Liver (tissue), 9 donors: Measurements from ENCODE around the gene ZNF414. TPM values are rescaled to one million over a fixed set of nuclear protein-coding genes. Genes with fewer than 3 reads are reported as not detected.

ENCODE experiments used
- DNase-seq: peaks from one replicate; pipeline ENCODE4 v3.0.0-alpha.2; 2017; ENCODE audit warnings: low spot score
- H3K27ac ChIP-seq, 2 donors: one replicate each; pipeline ENCODE4 v1.7.0; 2013; ENCODE audit warnings: inconsistent platforms in 2 of 2, low read length in 2 of 2, control low read depth in 1 of 2, low read depth in 1 of 2, mild to moderate bottlenecking in 1 of 2
- H3K27me3 ChIP-seq, 4 donors: one replicate each; pipeline versions ENCODE4 v1.6.1 to v1.7.0; 2013; ENCODE audit warnings: low read length in 3 of 4, inconsistent platforms in 1 of 4, mild to moderate bottlenecking in 1 of 4, moderate library complexity in 1 of 4; ENCODE audit not compliant: control insufficient read depth in 4 of 4, insufficient read depth in 4 of 4
- H3K36me3 ChIP-seq, 4 donors: one replicate each; pipeline versions ENCODE4 v1.6.1 to v1.7.0; 2013; ENCODE audit warnings: low read length in 3 of 4, mild to moderate bottlenecking in 3 of 4, low read depth in 1 of 4, moderate library complexity in 1 of 4; ENCODE audit not compliant: control insufficient read depth in 4 of 4, insufficient read depth in 3 of 4
- H3K4me1 ChIP-seq, 4 donors: one replicate each; pipeline versions ENCODE4 v1.6.1 to v1.7.0; 2013; ENCODE audit warnings: low read length in 3 of 4, mild to moderate bottlenecking in 3 of 4, moderate library complexity in 1 of 4; ENCODE audit not compliant: control insufficient read depth in 4 of 4, insufficient read depth in 4 of 4
- H3K4me3 ChIP-seq, 3 donors: one replicate each; pipeline versions ENCODE4 v1.6.1 to v1.7.0; 2013; ENCODE audit warnings: low read length in 3 of 3, control low read depth in 1 of 3, low read depth in 1 of 3, mild to moderate bottlenecking in 1 of 3
- H3K9ac ChIP-seq, 2 donors: one replicate each; pipeline ENCODE4 v1.7.0; 2013; ENCODE audit warnings: low read length in 2 of 2, mild to moderate bottlenecking in 2 of 2, moderate library complexity in 2 of 2, control low read depth in 1 of 2, low read depth in 1 of 2
- H3K9me3 ChIP-seq, 4 donors: one replicate each; pipeline versions ENCODE4 v1.6.1 to v1.7.0; 2013; ENCODE audit warnings: low read length in 3 of 4; ENCODE audit not compliant: control insufficient read depth in 4 of 4
- ATF3 ChIP-seq: IDR thresholded peaks from 2 replicates; pipeline ENCODE4 v1.6.1; 2016; ENCODE audit warnings: antibody characterized with exemption
- EGR1 ChIP-seq, 2 donors: IDR thresholded peaks; 2 replicates each; pipeline ENCODE4 v1.6.1; 2016 to 2018; ENCODE audit warnings: antibody characterized with exemption in 2 of 2, low read depth in 2 of 2
- FOXA1 ChIP-seq: IDR thresholded peaks from 2 replicates; pipeline ENCODE4 v1.6.1; 2016; ENCODE audit warnings: antibody characterized with exemption
- FOXA2 ChIP-seq: IDR thresholded peaks from 2 replicates; pipeline ENCODE4 v1.6.1; 2016; ENCODE audit warnings: antibody characterized with exemption
- GABPA ChIP-seq, 2 donors: IDR thresholded peaks in 1 of 2; conservative IDR thresholded peaks in 1 of 2; 2 replicates each; pipeline ENCODE4 v1.6.1; 2016; ENCODE audit warnings: antibody characterized with exemption in 2 of 2, mild to moderate bottlenecking in 1 of 2, moderate library complexity in 1 of 2
- HNF4A ChIP-seq, 2 donors: conservative IDR thresholded peaks; 2 replicates each; pipeline ENCODE4 v1.6.1; 2016; ENCODE audit warnings: antibody characterized with exemption in 2 of 2, mild to moderate bottlenecking in 2 of 2
- HNF4G ChIP-seq: IDR thresholded peaks from 2 replicates; pipeline ENCODE4 v1.6.1; 2016; ENCODE audit warnings: antibody characterized with exemption
- JUND ChIP-seq, 2 donors: IDR thresholded peaks; 2 replicates each; pipeline ENCODE4 v1.6.1; 2016; ENCODE audit warnings: antibody characterized with exemption in 2 of 2
- MAX ChIP-seq: IDR thresholded peaks from 2 replicates; pipeline ENCODE4 v1.6.1; 2016; ENCODE audit warnings: antibody characterized with exemption
- NR2F2 ChIP-seq: IDR thresholded peaks from 2 replicates; pipeline ENCODE4 v1.6.1; 2016; ENCODE audit warnings: antibody characterized with exemption
- RAD21 ChIP-seq, 2 donors: IDR thresholded peaks; 2 replicates each; pipeline ENCODE4 v1.6.1; 2016; ENCODE audit warnings: antibody characterized with exemption in 2 of 2, mild to moderate bottlenecking in 2 of 2
- REST ChIP-seq: IDR thresholded peaks from 2 replicates; pipeline ENCODE4 v1.6.1; 2016; ENCODE audit warnings: antibody characterized with exemption, mild to moderate bottlenecking
- RXRA ChIP-seq, 2 donors: IDR thresholded peaks; 2 replicates each; pipeline ENCODE4 v1.6.1; 2017 to 2018; ENCODE audit warnings: antibody characterized with exemption in 2 of 2, mild to moderate bottlenecking in 1 of 2
- SP1 ChIP-seq: IDR thresholded peaks from 2 replicates; pipeline ENCODE4 v1.6.1; 2018; ENCODE audit warnings: antibody characterized with exemption, mild to moderate bottlenecking
- TAF1 ChIP-seq: conservative IDR thresholded peaks from 2 replicates; pipeline ENCODE4 v1.6.1; 2016; ENCODE audit warnings: antibody characterized with exemption, mild to moderate bottlenecking
- YY1 ChIP-seq: IDR thresholded peaks from 2 replicates; pipeline ENCODE4 v1.6.1; 2016; ENCODE audit warnings: antibody characterized with exemption, mild to moderate bottlenecking
- WGBS: extraction: QIAGEN DNeasy Blood & Tissue Kit; methylation state at CpG from one replicate; pipeline ENCODE4 v1.1.7; 2013; 5-methylcytosine and 5-hydroxymethylcytosine counted together
- polyA plus RNA-seq, 2 donors: library from polyadenylated mRNA; stranded (reverse) in 1 of 2; unstranded in 1 of 2; fragments of 200-250 nt in 1 of 2; fragments of >200 nt in 1 of 2; fragmentation: Nextera tagmentation in 1 of 2; extraction: Ambion mirVana in 1 of 2; gene quantifications; one replicate each; pipeline versions ENCODE4 v1.2.1 to v1.2.3, GENCODE V29; 2013 to 2015
- total RNA-seq, 2 donors: library from RNA; depleted of rRNA; stranded (reverse); fragments of >200 nt; gene quantifications; one replicate each; pipeline ENCODE4 v1.2.3, GENCODE V29; 2014
- TF ChIP-seq, protein P1 (sequence below): fragments of 150-350 bp; IDR thresholded peaks from 2 replicates; pipeline ENCODE4 v1.5.1; 2017; ENCODE audit warnings: improper control_type of control experiment, low read depth, low read length; ENCODE audit not compliant: missing input control
- TF ChIP-seq, protein P2 (sequence below): IDR thresholded peaks from 2 replicates; pipeline ENCODE4 v1.6.1; 2016; ENCODE audit warnings: antibody characterized with exemption
- donor health status: healthy.
- donor health status: healthy.
- donor health status: healthy.
- donor health status: healthy.
- donor health status: healthy.

The ZNF414 gene
- total and polyA plus RNA-seq, 4 donors, result 3.5 to 16.0 (median 7.2) TPM

- Histone ChIP-seq H3K9ac (no peak overlapping the region), H3K4me3 (no peak overlapping the region), H3K27ac (no peak overlapping the region), H3K9me3 (no peaks in the 10 kb centered on the region), H3K36me3 (no peaks in the 10 kb centered on the region), H3K4me1 (peaks cover 6 to 13% (median 6%) of the 10 kb centered on the region in 4 donors), H3K27me3 (no peaks in the 10 kb centered on the region)
- no peak for DNase-seq
- no peak for TF ChIP-seq ATF3
- no peak for TF ChIP-seq FOXA1
- no peak for TF ChIP-seq EGR1 (IDR thresholded peaks at IDR 0.05; ENCODE audit: low read depth in 2 of 2)
- no peak for TF ChIP-seq HNF4G
- TF ChIP-seq, protein P1, sequence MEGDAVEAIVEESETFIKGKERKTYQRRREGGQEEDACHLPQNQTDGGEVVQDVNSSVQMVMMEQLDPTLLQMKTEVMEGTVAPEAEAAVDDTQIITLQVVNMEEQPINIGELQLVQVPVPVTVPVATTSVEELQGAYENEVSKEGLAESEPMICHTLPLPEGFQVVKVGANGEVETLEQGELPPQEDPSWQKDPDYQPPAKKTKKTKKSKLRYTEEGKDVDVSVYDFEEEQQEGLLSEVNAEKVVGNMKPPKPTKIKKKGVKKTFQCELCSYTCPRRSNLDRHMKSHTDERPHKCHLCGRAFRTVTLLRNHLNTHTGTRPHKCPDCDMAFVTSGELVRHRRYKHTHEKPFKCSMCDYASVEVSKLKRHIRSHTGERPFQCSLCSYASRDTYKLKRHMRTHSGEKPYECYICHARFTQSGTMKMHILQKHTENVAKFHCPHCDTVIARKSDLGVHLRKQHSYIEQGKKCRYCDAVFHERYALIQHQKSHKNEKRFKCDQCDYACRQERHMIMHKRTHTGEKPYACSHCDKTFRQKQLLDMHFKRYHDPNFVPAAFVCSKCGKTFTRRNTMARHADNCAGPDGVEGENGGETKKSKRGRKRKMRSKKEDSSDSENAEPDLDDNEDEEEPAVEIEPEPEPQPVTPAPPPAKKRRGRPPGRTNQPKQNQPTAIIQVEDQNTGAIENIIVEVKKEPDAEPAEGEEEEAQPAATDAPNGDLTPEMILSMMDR, result no peak
- no peak for TF ChIP-seq MAX
- TF ChIP-seq SP1, result no peak
- TF ChIP-seq TAF1, result no peak
- no peak for TF ChIP-seq HNF4A (conservative IDR thresholded peaks at IDR 0.05)
- TF ChIP-seq RAD21 (IDR thresholded peaks at IDR 0.05), result no peak
- TF ChIP-seq RXRA (IDR thresholded peaks at IDR 0.05), result no peak
- no peak for TF ChIP-seq YY1
- TF ChIP-seq GABPA (IDR thresholded peaks at IDR 0.05 in 1 of 2, conservative IDR thresholded peaks at IDR 0.05 in 1 of 2), result no peak
- no peak for TF ChIP-seq FOXA2
- TF ChIP-seq NR2F2, result no peak
- no peak for TF ChIP-seq JUND (IDR thresholded peaks at IDR 0.05)
- TF ChIP-seq, protein P2, sequence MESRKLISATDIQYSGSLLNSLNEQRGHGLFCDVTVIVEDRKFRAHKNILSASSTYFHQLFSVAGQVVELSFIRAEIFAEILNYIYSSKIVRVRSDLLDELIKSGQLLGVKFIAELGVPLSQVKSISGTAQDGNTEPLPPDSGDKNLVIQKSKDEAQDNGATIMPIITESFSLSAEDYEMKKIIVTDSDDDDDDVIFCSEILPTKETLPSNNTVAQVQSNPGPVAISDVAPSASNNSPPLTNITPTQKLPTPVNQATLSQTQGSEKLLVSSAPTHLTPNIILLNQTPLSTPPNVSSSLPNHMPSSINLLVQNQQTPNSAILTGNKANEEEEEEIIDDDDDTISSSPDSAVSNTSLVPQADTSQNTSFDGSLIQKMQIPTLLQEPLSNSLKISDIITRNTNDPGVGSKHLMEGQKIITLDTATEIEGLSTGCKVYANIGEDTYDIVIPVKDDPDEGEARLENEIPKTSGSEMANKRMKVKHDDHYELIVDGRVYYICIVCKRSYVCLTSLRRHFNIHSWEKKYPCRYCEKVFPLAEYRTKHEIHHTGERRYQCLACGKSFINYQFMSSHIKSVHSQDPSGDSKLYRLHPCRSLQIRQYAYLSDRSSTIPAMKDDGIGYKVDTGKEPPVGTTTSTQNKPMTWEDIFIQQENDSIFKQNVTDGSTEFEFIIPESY, result no peak
- no peak for TF ChIP-seq REST
- WGBS, result 85% methylated on average over 7 of the region's 7 CpGs
Measured at GRCh38 chr19:8503510-8503909, 10.5 kb downstream of the ZNF414 start.
